Subcutaneous abdominal adipose tissue (tissue), 5 donors: ENCODE data around the gene ARRDC3.
"Not testable (repeated sequence)": the region's sequence is repeated elsewhere in the genome, so short reads cannot be mapped to it uniquely, and the experiment has no call there.

Experiments used
- H3K27ac ChIP-seq: one replicate; pipeline ENCODE4 v1.7.0; 2013; ENCODE audit warnings: low read depth, mild to moderate bottlenecking, inconsistent platforms, low read length, moderate library complexity
- H3K27me3 ChIP-seq, 5 donors: one replicate each; pipeline ENCODE4 v1.7.0; 2013; ENCODE audit warnings: low read length in 5 of 5, inconsistent platforms in 1 of 5; ENCODE audit not compliant: control insufficient read depth in 5 of 5, insufficient read depth in 4 of 5
- H3K36me3 ChIP-seq, 5 donors: one replicate each; pipeline ENCODE4 v1.7.0; 2013; ENCODE audit warnings: low read length in 5 of 5; ENCODE audit not compliant: control insufficient read depth in 5 of 5, insufficient read depth in 5 of 5
- H3K4me1 ChIP-seq, 5 donors: one replicate each; pipeline ENCODE4 v1.7.0; 2013; ENCODE audit warnings: low read length in 5 of 5, mild to moderate bottlenecking in 3 of 5, moderate library complexity in 1 of 5; ENCODE audit not compliant: control insufficient read depth in 5 of 5, insufficient read depth in 5 of 5
- H3K4me3 ChIP-seq, 5 donors: one replicate each; pipeline ENCODE4 v1.7.0; 2013; ENCODE audit warnings: low read length in 5 of 5, low read depth in 1 of 5
- H3K9ac ChIP-seq, 5 donors: one replicate each; pipeline ENCODE4 v1.7.0; 2013; ENCODE audit warnings: low read length in 5 of 5, mild to moderate bottlenecking in 4 of 5, moderate library complexity in 3 of 5
- H3K9me3 ChIP-seq, 5 donors: one replicate each; pipeline ENCODE4 v1.7.0; 2013; ENCODE audit warnings: low read length in 5 of 5; ENCODE audit not compliant: control insufficient read depth in 5 of 5
- donor health status: healthy.
- donor health status: healthy.
- donor health status: healthy.
- donor health status: healthy.
- donor health status: healthy.

Gene ARRDC3

DNA sequence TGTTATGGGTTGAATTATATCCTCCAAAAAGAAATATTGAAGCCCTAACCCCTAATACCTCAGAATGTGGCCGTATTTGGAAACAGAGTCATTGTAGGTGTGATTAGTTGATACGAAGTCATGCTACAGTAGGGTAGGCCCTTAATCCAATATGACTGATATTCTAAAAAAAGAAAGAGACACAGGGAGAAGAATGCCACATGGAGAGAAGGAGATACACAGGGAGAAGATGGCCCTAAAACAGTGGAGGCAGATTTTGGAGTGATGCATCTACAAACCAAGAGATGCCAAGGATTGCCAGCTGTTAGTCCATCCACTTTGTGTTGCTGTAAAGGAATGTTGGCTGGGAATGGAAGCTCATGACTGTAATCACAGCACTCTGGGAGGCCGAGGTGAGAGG lies 21.3 kb downstream of the ARRDC3 start:
- no peak overlapping the region for H3K4me3 ChIP-seq
- H3K36me3 ChIP-seq = peaks cover 0 to 1% (median 0%) of the 10 kb centered on the region in 5 donors
- H3K27me3 ChIP-seq = no peaks in the 10 kb centered on the region
- no peak overlapping the region for H3K9ac ChIP-seq
- H3K27ac ChIP-seq = no peak overlapping the region
- H3K9me3 ChIP-seq = no peaks in the 10 kb centered on the region
- no peaks in the 10 kb centered on the region for H3K4me1 ChIP-seq

GRCh38 chr5:91361055-91361701 lies 21.9 kb downstream of the ARRDC3 start:
- H3K4me1 ChIP-seq = no peaks in the 10 kb centered on the region
- H3K9me3 ChIP-seq = no peaks in the 10 kb centered on the region
- H3K27me3 ChIP-seq = no peaks in the 10 kb centered on the region
- H3K36me3 ChIP-seq = no peaks in the 10 kb centered on the region
- H3K27ac ChIP-seq = no peak overlapping the region
- H3K4me3 ChIP-seq = no peak overlapping the region
- no peak overlapping the region for H3K9ac ChIP-seq

DNA sequence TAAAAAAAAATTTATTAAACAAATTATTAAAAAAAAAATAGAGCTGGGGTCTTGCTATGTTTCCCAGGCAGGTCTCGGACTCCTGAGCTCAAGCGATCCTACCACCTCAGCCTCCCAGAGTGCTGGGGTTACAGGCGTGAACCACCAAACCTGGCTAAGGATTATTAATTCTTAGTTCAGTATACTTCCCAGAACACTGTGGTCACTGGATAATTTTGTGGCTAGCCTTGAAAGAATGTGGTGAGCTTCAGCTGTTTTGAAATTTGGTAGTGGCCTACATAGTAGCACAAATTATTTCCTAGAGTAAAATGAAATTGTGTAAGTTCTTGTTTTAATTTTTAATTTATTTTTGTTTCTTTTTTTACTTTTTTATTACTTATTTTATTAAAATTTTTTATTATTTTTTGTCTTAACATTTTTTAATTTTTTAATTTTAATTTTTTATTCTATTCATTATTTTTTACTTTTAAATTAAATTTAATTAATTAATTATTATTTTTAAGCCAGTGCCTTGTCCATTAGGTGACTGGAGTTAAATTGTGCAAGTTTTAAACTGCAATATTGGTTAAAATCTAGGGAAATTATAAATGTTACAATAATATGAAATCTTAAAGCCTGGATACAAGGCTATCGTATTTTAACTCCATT lies 23.0 kb downstream of the ARRDC3 start:
- H3K9me3 ChIP-seq = no peaks in the 10 kb centered on the region
- peaks cover 0 to 2% (median 0%) of the 10 kb centered on the region in 5 donors for H3K4me1 ChIP-seq
- no peak overlapping the region for H3K27ac ChIP-seq
- H3K4me3 ChIP-seq = no peak overlapping the region
- no peak overlapping the region for H3K9ac ChIP-seq
- no peaks in the 10 kb centered on the region for H3K36me3 ChIP-seq
- H3K27me3 ChIP-seq = no peaks in the 10 kb centered on the region

DNA sequence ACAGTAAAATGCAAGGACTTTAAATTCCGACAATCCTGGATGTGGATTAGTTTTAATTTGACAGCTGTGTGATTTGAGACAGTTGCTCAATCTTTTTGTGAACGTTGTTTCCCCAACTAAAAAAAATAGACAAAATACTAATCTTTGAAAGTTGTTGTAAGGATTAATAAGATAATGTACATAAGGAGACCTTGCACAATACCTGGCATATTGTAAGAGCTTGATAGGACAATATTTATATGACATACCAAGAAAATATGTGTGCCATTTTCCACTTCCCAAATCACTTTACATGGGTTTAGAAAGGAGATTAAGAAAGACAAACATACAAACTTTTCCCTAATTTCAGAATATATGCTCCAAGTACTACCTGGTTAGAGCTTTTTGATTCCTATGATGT lies 25.3 kb downstream of the ARRDC3 start:
- H3K27ac ChIP-seq = no peak overlapping the region
- H3K9ac ChIP-seq = no peak overlapping the region
- H3K27me3 ChIP-seq = no peaks in the 10 kb centered on the region
- no peak overlapping the region for H3K4me3 ChIP-seq
- H3K9me3 ChIP-seq = no peaks in the 10 kb centered on the region
- no peaks in the 10 kb centered on the region for H3K36me3 ChIP-seq
- peaks cover 0 to 3% (median 0%) of the 10 kb centered on the region in 5 donors for H3K4me1 ChIP-seq

- H3K4me3 ChIP-seq = no peak overlapping the region
- H3K36me3 ChIP-seq = no peaks in the 10 kb centered on the region
Measured at GRCh38 chr5:91357012-91357634, 26.0 kb downstream of the ARRDC3 start.

DNA sequence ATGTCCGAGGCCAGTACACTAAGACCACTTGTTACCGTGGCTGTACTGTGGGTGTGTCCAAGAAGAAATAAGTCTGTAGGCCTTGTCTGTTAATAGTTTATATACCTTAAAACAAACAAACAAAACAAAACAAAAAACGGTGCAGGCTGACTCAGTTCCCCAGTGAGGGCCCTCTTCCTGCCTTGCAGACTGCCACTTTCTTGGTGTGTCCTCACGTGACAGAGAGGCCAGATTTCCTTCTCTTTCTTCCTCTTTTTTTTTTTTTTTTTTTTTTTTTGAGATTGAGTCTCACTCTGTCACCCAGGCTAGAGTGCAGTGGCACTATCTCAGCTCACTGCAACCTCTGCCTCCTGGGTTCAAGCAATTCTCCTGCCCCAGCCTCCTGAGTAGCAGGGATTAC lies 28.2 kb downstream of the ARRDC3 start:
- not testable (repeated sequence) for H3K4me1 ChIP-seq, H3K9me3 ChIP-seq, H3K9ac ChIP-seq, H3K36me3 ChIP-seq, H3K4me3 ChIP-seq, H3K27ac ChIP-seq, H3K27me3 ChIP-seq

More at GRCh38 chr5:91357012-91357634, 26.0 kb downstream of the ARRDC3 start:
- no peak overlapping the region for H3K27ac ChIP-seq
- no peaks in the 10 kb centered on the region for H3K27me3 ChIP-seq
- H3K9me3 ChIP-seq = no peaks in the 10 kb centered on the region
- no peak overlapping the region for H3K9ac ChIP-seq
- peaks cover 0 to 3% (median 0%) of the 10 kb centered on the region in 5 donors for H3K4me1 ChIP-seq

GRCh38 chr5:91352831-91353695 lies 30.1 kb downstream of the ARRDC3 start:
- no peak overlapping the region for H3K27ac ChIP-seq
- no peaks in the 10 kb centered on the region for H3K36me3 ChIP-seq
- peaks cover 0 to 4% (median 0%) of the 10 kb centered on the region in 5 donors for H3K9me3 ChIP-seq
- no peaks in the 10 kb centered on the region for H3K27me3 ChIP-seq
- H3K9ac ChIP-seq = no peak overlapping the region
- H3K4me3 ChIP-seq = no peak overlapping the region
- H3K4me1 ChIP-seq = peaks cover 0 to 3% (median 0%) of the 10 kb centered on the region in 5 donors

DNA sequence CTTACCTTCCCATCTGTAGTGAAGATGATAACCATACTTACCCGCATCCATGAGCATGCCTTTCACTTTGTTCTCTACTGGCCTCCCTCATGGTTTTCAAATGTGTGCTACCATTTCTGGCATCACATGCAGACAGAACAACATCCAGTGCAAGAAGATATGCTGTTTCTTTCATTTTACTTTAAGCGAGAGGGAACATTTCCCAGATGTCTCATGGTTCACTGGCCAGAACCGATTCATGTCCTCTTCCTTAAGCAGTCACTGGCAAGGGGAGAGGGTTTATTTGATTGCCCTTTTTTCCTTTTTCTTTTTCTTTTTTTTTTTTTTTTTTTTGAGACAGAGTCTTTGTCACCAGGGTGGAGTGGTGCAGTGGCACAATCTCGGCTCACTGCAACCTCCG lies 37.7 kb downstream of the ARRDC3 start:
- H3K4me3 ChIP-seq = no peak overlapping the region
- peaks cover 0 to 17% (median 9%) of the 10 kb centered on the region in 5 donors for H3K4me1 ChIP-seq
- peaks cover 0 to 7% (median 0%) of the 10 kb centered on the region in 5 donors for H3K9me3 ChIP-seq
- no peaks in the 10 kb centered on the region for H3K27me3 ChIP-seq
- no peaks in the 10 kb centered on the region for H3K36me3 ChIP-seq
- H3K9ac ChIP-seq = no peak overlapping the region
- H3K27ac ChIP-seq = no peak overlapping the region

DNA sequence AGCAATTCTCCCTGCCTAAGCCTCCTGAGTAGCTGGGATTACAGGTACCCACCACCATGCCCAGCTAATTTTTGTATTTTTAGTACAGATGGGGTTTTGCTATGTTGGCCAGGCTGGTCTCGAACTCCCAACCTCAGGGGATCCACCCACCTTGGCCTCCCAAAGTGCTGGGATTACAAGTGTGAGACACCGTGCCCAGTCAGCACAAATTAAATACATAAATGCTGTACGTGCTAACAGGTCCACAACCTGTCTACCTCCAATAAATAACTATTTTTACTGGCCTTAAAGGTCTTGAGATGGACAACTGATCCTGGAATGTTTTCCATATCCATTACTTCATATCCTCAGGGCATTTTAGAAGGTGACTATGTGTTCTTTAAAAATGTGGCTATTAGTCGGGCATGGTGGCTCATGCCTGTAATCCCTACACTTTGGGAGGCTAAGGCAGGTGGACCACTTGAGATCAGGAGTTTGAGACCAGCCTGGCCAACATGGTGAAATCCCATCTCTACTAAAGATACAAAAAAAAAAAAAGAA lies 38.4 kb downstream of the ARRDC3 start:
- H3K9me3 ChIP-seq, H3K27me3 ChIP-seq: not testable (repeated sequence)

More for the DNA sequence above, 38.4 kb downstream of the ARRDC3 start:
- H3K27ac ChIP-seq, H3K9ac ChIP-seq, H3K4me3 ChIP-seq, H3K36me3 ChIP-seq: not testable (repeated sequence)
- H3K4me1 ChIP-seq = peaks cover 0 to 17% (median 9%) of the 10 kb centered on the region in 5 donors
